K562 (cell line): Measurements from ENCODE around the gene GPR3. TPM values are rescaled to one million over a fixed set of nuclear protein-coding genes. Genes with fewer than 3 reads are reported as not detected.

Source experiments
- CHAMP1 ChIP-seq: fragments of 450-650 bp; IDR thresholded peaks from 2 replicates; pipeline ENCODE4 v1.6.1; 2016; ENCODE audit warnings: mild to moderate bottlenecking
- FOSL1 ChIP-seq: fragments of 200-800 bp; sonication (Bioruptor generic); conservative IDR thresholded peaks from 2 replicates; pipeline ENCODE4 v1.6.1; 2016; ENCODE audit warnings: missing genetic modification characterization, missing compliant biosample characterization
- LEF1 ChIP-seq: fragments of 450-650 bp; IDR thresholded peaks from 2 replicates; pipeline ENCODE4 v1.6.1; 2016; ENCODE audit warnings: mild to moderate bottlenecking
- MCM3 ChIP-seq: fragments of 450-650 bp; IDR thresholded peaks from 2 replicates; pipeline ENCODE4 v1.6.1; 2016
- MCM5 ChIP-seq: fragments of 450-650 bp; IDR thresholded peaks from 2 replicates; pipeline ENCODE4 v1.6.1; 2016; ENCODE audit warnings: low read depth
- MLLT1 ChIP-seq, 2 experiments: fragments of 450-650 bp; IDR thresholded peaks; 2 replicates each; pipeline ENCODE4 v1.6.1; 2016
- NFIC ChIP-seq: fragments of 450-650 bp; IDR thresholded peaks from 2 replicates; pipeline ENCODE4 v1.6.1; 2017; ENCODE audit warnings: mild to moderate bottlenecking, inconsistent platforms
- NR4A1 ChIP-seq, 2 experiments: fragments of 250-450 bp in 1 of 2; fragments of 450-650 bp in 1 of 2; sonication (Bioruptor Pico) in 1 of 2; IDR thresholded peaks; 2 replicates each; pipeline versions ENCODE4 v1.4.0 to v1.6.1; 2016 to 2020; ENCODE audit warnings: mild to moderate bottlenecking in 2 of 2, missing compliant biosample characterization in 1 of 2, missing genetic modification characterization in 1 of 2, moderate library complexity in 1 of 2
- PHTF2 ChIP-seq: fragments of 250-450 bp; sonication (Bioruptor Pico); IDR thresholded peaks from 2 replicates; pipeline ENCODE4 v1.5.0; 2021; ENCODE audit warnings: mild to moderate bottlenecking
- POLR2G ChIP-seq: fragments of 200-400 bp; formaldehyde crosslinking; IDR thresholded peaks from 2 replicates; pipeline ENCODE4 v1.6.1; 2017; ENCODE audit warnings: low read depth, mild to moderate bottlenecking, antibody characterized with exemption, low read length, moderate library complexity
- PYGO2 ChIP-seq: fragments of 450-650 bp; IDR thresholded peaks from 2 replicates; pipeline ENCODE4 v1.6.1; 2016; ENCODE audit warnings: mild to moderate bottlenecking, missing genetic modification characterization, moderate library complexity, missing compliant biosample characterization
- THRAP3 ChIP-seq: fragments of 450-650 bp; IDR thresholded peaks from 2 replicates; pipeline ENCODE4 v1.6.1; 2016; ENCODE audit warnings: mild to moderate bottlenecking, inconsistent platforms, borderline replicate concordance
- U2AF2 ChIP-seq: fragments of 200-400 bp; formaldehyde crosslinking; optimal IDR thresholded peaks from 2 replicates; pipeline ENCODE3; 2017; ENCODE audit warnings: low read depth, mild to moderate bottlenecking, low read length
- ZBTB26 ChIP-seq: fragments of 450-650 bp; formaldehyde crosslinking; IDR thresholded peaks from 2 replicates; pipeline ENCODE4 v1.4.0; 2022; ENCODE audit warnings: missing genetic modification characterization
- ZC3H4 ChIP-seq: sonication (generic); formaldehyde crosslinking; IDR thresholded peaks from 2 replicates; pipeline ENCODE4 v1.9.0; 2021; ENCODE audit warnings: missing genetic modification reagents, borderline replicate concordance
- ZNF121 ChIP-seq: sonication (generic); formaldehyde crosslinking; conservative IDR thresholded peaks from 2 replicates; pipeline ENCODE4 v1.8.0; 2022; ENCODE audit warnings: missing genetic modification reagents
- ZNF175 ChIP-seq: fragments of 200-800 bp; sonication (Bioruptor generic); IDR thresholded peaks from 2 replicates; pipeline ENCODE4 v1.6.1; 2016; ENCODE audit warnings: low read depth, mild to moderate bottlenecking, missing genetic modification characterization, missing compliant biosample characterization
- ZNF224 ChIP-seq: sonication (generic); formaldehyde crosslinking; IDR thresholded peaks from 2 replicates; pipeline ENCODE4 v1.8.0; 2022; ENCODE audit warnings: mild to moderate bottlenecking, missing genetic modification reagents
- ZNF239 ChIP-seq: fragments of 250-450 bp; sonication (Bioruptor Pico); IDR thresholded peaks from 2 replicates; pipeline ENCODE4 v1.4.0; 2020; ENCODE audit warnings: mild to moderate bottlenecking
- polyA plus RNA-seq, 8 experiments: library from polyadenylated mRNA; depleted of rRNA in 4 of 8; stranded (reverse) in 5 of 8; unstranded in 3 of 8; fragments of >200 nt; fragmentation: Nextera tagmentation in 2 of 8; fragmentation: Illumina TruSeq in 1 of 8; extraction: Ambion mirVana in 2 of 8; extraction: Trizol in 1 of 8; gene quantifications; 2 replicates each; pipeline versions ENCODE4 v1.2.1 to v1.2.3, GENCODE V29; 2011 to 2014; ENCODE audit warnings: inconsistent platforms in 1 of 8, missing spikeins in 1 of 8
- total RNA-seq, 7 experiments: library from RNA; depleted of rRNA in 6 of 7; stranded (reverse); fragments of >200 nt in 6 of 7; fragmentation: Illumina TruSeq in 2 of 7; extraction: Trizol in 2 of 7; gene quantifications; 2 replicates each; pipeline versions ENCODE4 v1.2.1 to v1.2.3, GENCODE V29; 2011 to 2021; ENCODE audit warnings: low replicate concordance in 1 of 7
- TF ChIP-seq, protein P1 (sequence below): fragments of 450-650 bp; IDR thresholded peaks from 2 replicates; pipeline ENCODE4 v1.6.1; 2016; ENCODE audit warnings: missing biosample characterization, missing genetic modification characterization
- TF ChIP-seq, protein P2 (sequence below): fragments of 450-650 bp; IDR thresholded peaks from 2 replicates; pipeline ENCODE4 v1.6.1; 2014; ENCODE audit warnings: low read depth, mild to moderate bottlenecking, moderate library complexity, borderline replicate concordance

GPR3 gene
- total and polyA plus RNA-seq, 9 of the 15 experiments (the other 6 are each of a cell fraction or from before 2014, with no cell fraction given) = 0.24 to 11.5 (median 3.7) TPM

DNA sequence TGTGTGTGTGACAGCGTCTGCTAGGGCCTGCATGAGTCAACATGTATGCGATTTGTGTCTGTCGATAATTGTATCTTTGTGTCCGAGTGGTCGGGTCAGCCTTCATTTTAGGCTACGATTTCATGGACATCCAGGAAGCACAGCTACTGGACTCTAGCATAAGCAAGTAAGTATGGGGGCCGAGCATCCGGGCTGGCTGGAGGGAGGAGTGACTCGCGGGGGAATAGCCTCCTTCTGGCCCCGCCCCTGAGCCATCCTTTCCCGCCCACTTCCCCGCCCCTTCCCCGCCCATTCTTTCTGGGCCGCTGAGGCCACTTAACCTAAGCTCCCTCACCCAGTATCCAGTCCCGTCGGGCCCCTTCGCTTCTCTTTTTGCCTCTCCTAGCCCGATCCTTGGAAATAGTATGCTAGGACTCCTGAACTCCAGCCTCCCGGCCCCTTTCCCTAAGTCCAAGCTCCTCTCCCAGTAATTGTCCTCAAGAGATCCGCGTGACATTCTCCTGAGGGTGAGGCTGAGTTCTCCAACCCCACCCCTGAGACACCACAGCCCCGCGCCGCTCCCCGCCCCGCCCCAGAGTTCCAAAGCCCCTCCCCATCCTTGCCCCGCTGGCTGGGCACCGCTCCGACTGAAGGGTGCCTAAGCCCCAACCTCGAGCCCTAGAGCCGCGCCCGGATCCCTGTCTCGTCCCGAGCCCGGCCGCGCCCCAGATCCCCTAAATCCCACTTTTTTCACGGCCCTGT is 26.9 kb upstream of the GPR3 start (continued):
- TF ChIP-seq CHAMP1 (no peak), FOSL1 (tag) (no peak), POLR2G (no peak), LEF1 (no peak), NR4A1 (CRISPR knock-in tag; IDR thresholded peaks at IDR 0.05) (no peak), NR4A1 (tag; IDR thresholded peaks at IDR 0.05) (no peak), NFIC (0 out of 2 replicates have a peak, but pooled peaks have one; percentile 31), PYGO2 (tag) (no peak), THRAP3 (no peak), ZBTB26 (no peak), MCM5 (no peak), ZNF175 (no peak), ZC3H4 (CRISPR knock-in tag) (no peak), ZNF121 (CRISPR knock-in tag) (no peak), ZNF224 (CRISPR knock-in tag) (no peak), ZNF239 (CRISPR knock-in tag) (no peak), MLLT1 (IDR thresholded peaks at IDR 0.05) (no peak), U2AF2 (no peak), MCM3 (no peak), PHTF2 (no peak)
- TF ChIP-seq, protein P1, sequence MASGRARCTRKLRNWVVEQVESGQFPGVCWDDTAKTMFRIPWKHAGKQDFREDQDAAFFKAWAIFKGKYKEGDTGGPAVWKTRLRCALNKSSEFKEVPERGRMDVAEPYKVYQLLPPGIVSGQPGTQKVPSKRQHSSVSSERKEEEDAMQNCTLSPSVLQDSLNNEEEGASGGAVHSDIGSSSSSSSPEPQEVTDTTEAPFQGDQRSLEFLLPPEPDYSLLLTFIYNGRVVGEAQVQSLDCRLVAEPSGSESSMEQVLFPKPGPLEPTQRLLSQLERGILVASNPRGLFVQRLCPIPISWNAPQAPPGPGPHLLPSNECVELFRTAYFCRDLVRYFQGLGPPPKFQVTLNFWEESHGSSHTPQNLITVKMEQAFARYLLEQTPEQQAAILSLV = no peak
- TF ChIP-seq, protein P2, sequence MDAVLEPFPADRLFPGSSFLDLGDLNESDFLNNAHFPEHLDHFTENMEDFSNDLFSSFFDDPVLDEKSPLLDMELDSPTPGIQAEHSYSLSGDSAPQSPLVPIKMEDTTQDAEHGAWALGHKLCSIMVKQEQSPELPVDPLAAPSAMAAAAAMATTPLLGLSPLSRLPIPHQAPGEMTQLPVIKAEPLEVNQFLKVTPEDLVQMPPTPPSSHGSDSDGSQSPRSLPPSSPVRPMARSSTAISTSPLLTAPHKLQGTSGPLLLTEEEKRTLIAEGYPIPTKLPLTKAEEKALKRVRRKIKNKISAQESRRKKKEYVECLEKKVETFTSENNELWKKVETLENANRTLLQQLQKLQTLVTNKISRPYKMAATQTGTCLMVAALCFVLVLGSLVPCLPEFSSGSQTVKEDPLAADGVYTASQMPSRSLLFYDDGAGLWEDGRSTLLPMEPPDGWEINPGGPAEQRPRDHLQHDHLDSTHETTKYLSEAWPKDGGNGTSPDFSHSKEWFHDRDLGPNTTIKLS = no peak
